K562 (cell line): ENCODE results near the gene NAA40. TPM values are rescaled to one million over a fixed set of nuclear protein-coding genes. Genes with fewer than 3 reads are reported as not detected.
A peak's percentile ranks its signal among the peaks of the same experiment; 100 is the strongest.

Experiments used
- DEAF1 ChIP-seq: fragments of 450-650 bp; formaldehyde crosslinking; IDR thresholded peaks from 2 replicates; pipeline ENCODE4 v1.4.0; 2020; ENCODE audit warnings: mild to moderate bottlenecking, moderate library complexity
- NR2C2 ChIP-seq, 2 experiments: fragments of 200-800 bp in 1 of 2; sonication (Bioruptor generic) in 1 of 2; sonication (generic) in 1 of 2; formaldehyde crosslinking in 1 of 2; IDR thresholded peaks; 2 replicates each; pipeline versions ENCODE4 v1.6.1 to v1.8.0; 2016 to 2022; ENCODE audit warnings: mild to moderate bottlenecking in 1 of 2, missing compliant biosample characterization in 1 of 2, missing genetic modification characterization in 1 of 2, missing genetic modification reagents in 1 of 2
- REST ChIP-seq, 2 experiments: fragments of 450-650 bp; formaldehyde crosslinking in 1 of 2; IDR thresholded peaks; 2 replicates each; pipeline versions ENCODE4 v1.4.0 to v1.6.1; 2014 to 2020; ENCODE audit warnings: mild to moderate bottlenecking in 2 of 2, borderline replicate concordance in 1 of 2, low read depth in 1 of 2
- SP1 ChIP-seq: sonication (generic); formaldehyde crosslinking; IDR thresholded peaks from 2 replicates; pipeline ENCODE4 v1.8.1; 2022; ENCODE audit warnings: mild to moderate bottlenecking, missing genetic modification reagents
- polyA plus RNA-seq, 8 experiments: library from polyadenylated mRNA; depleted of rRNA in 4 of 8; stranded (reverse) in 5 of 8; unstranded in 3 of 8; fragments of >200 nt; fragmentation: Nextera tagmentation in 2 of 8; fragmentation: Illumina TruSeq in 1 of 8; extraction: Ambion mirVana in 2 of 8; extraction: Trizol in 1 of 8; gene quantifications; 2 replicates each; pipeline versions ENCODE4 v1.2.1 to v1.2.3, GENCODE V29; 2011 to 2014; ENCODE audit warnings: inconsistent platforms in 1 of 8, missing spikeins in 1 of 8
- total RNA-seq, 7 experiments: library from RNA; depleted of rRNA in 6 of 7; stranded (reverse); fragments of >200 nt in 6 of 7; fragmentation: Illumina TruSeq in 2 of 7; extraction: Trizol in 2 of 7; gene quantifications; 2 replicates each; pipeline versions ENCODE4 v1.2.1 to v1.2.3, GENCODE V29; 2011 to 2021; ENCODE audit warnings: low replicate concordance in 1 of 7
- TF ChIP-seq, protein P1 (sequence below): sonication (generic); formaldehyde crosslinking; IDR thresholded peaks from 2 replicates; pipeline ENCODE4 v1.8.0; 2022; ENCODE audit warnings: mild to moderate bottlenecking, missing genetic modification reagents

Gene NAA40
- total and polyA plus RNA-seq, 9 of the 15 experiments (the other 6 are each of a cell fraction or from before 2014, with no cell fraction given): 6.2 to 39.0 (median 23.1) TPM

GRCh38 chr11:63945477-63946163, 6.8 kb downstream of the NAA40 start (continued):
- TF ChIP-seq, protein P1, sequence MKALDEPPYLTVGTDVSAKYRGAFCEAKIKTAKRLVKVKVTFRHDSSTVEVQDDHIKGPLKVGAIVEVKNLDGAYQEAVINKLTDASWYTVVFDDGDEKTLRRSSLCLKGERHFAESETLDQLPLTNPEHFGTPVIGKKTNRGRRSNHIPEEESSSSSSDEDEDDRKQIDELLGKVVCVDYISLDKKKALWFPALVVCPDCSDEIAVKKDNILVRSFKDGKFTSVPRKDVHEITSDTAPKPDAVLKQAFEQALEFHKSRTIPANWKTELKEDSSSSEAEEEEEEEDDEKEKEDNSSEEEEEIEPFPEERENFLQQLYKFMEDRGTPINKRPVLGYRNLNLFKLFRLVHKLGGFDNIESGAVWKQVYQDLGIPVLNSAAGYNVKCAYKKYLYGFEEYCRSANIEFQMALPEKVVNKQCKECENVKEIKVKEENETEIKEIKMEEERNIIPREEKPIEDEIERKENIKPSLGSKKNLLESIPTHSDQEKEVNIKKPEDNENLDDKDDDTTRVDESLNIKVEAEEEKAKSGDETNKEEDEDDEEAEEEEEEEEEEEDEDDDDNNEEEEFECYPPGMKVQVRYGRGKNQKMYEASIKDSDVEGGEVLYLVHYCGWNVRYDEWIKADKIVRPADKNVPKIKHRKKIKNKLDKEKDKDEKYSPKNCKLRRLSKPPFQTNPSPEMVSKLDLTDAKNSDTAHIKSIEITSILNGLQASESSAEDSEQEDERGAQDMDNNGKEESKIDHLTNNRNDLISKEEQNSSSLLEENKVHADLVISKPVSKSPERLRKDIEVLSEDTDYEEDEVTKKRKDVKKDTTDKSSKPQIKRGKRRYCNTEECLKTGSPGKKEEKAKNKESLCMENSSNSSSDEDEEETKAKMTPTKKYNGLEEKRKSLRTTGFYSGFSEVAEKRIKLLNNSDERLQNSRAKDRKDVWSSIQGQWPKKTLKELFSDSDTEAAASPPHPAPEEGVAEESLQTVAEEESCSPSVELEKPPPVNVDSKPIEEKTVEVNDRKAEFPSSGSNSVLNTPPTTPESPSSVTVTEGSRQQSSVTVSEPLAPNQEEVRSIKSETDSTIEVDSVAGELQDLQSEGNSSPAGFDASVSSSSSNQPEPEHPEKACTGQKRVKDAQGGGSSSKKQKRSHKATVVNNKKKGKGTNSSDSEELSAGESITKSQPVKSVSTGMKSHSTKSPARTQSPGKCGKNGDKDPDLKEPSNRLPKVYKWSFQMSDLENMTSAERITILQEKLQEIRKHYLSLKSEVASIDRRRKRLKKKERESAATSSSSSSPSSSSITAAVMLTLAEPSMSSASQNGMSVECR (CRISPR knock-in tag): no peak
- TF ChIP-seq DEAF1: peak; percentile 42; the same call in 1 of the 2 replicates
- 0 out of 2 replicates have a peak, but pooled peaks have one; percentile 34 for TF ChIP-seq SP1 (CRISPR knock-in tag)
- TF ChIP-seq REST (IDR thresholded peaks at IDR 0.05; ENCODE audit: borderline replicate concordance): peak; percentile 67
- TF ChIP-seq REST (CRISPR knock-in tag; IDR thresholded peaks at IDR 0.05; ENCODE audit: low read depth): no peak
- peak; percentile 17; the same call in 1 of the 2 replicates for TF ChIP-seq NR2C2 (CRISPR knock-in tag; IDR thresholded peaks at IDR 0.05)
- 0 out of 2 replicates have a peak, but pooled peaks have one; percentile 40 for TF ChIP-seq NR2C2 (tag; IDR thresholded peaks at IDR 0.05)
